Endothelial cell of umbilical vein (primary cell): ENCODE measurements around the gene SLC25A26. TPM values are rescaled to one million over a fixed set of nuclear protein-coding genes. Genes with fewer than 3 reads are reported as not detected.

Experiments used
- BruUV-seq: library from RNA; stranded (reverse); fragments of 400-500 nt; replicated peaks from 2 replicates; lab custom pipeline; 2021; lab: Mats Ljungman, UMichigan
- CTCF ChIA-PET: fragments of 300-600, 350-600 bp; sonication (Branson Sonifier 250); formaldehyde crosslinking; loops from one replicate; lab custom pipeline; 2021; ENCODE audit warnings: antibody characterized with exemption, inconsistent platforms; lab: Charles Lee
- POLR2A ChIA-PET: fragments of 300-600, 350-600 bp; sonication (Branson Sonifier 250); formaldehyde crosslinking; loops from one replicate; lab custom pipeline; 2021; ENCODE audit warnings: antibody characterized with exemption, inconsistent platforms; lab: Charles Lee
- DNase-seq: peaks from one replicate; pipeline ENCODE4 v3.0.0-alpha.2; 2011; ENCODE audit warnings: low read depth, low spot score
- FAIRE-seq: peaks from 2 replicates; lab custom pipeline; 2011; peaks lifted over from hg19 to GRCh38; lab: Jason Lieb, UNC
- H2AFZ ChIP-seq: 2 replicates; pipeline ENCODE4 v1.6.0; 2012; ENCODE audit warnings: low read depth, low read length, control low read depth, inconsistent platforms
- H3K27ac ChIP-seq: 2 replicates; pipeline ENCODE4 v1.5.1; 2011; ENCODE audit warnings: low read depth, mild to moderate bottlenecking, control low read depth, low read length, moderate library complexity; ENCODE audit not compliant: insufficient read depth
- H3K27me3 ChIP-seq, 2 experiments: 2 replicates each; pipeline versions ENCODE4 v1.6.0 to v1.6.1; 2011; ENCODE audit warnings: low read length in 2 of 2, mixed read lengths in 1 of 2; ENCODE audit not compliant: control insufficient read depth in 2 of 2, insufficient read depth in 2 of 2
- H3K36me3 ChIP-seq, 2 experiments: 2 replicates in 1 of 2; 3 replicates in 1 of 2; pipeline ENCODE4 v1.5.1; 2011; ENCODE audit warnings: low read length in 2 of 2, mild to moderate bottlenecking in 1 of 2, moderate library complexity in 1 of 2; ENCODE audit not compliant: control insufficient read depth in 2 of 2, insufficient read depth in 2 of 2; ENCODE audit errors: extremely low read depth in 1 of 2
- H3K4me1 ChIP-seq: 3 replicates; pipeline ENCODE4 v1.5.1; 2011; ENCODE audit warnings: mild to moderate bottlenecking, low read length; ENCODE audit not compliant: control insufficient read depth, insufficient read depth; ENCODE audit errors: extremely low read depth
- H3K4me2 ChIP-seq: 2 replicates; pipeline ENCODE4 v1.6.1; 2011; ENCODE audit warnings: low read length, control low read depth, mixed read lengths; ENCODE audit not compliant: insufficient read depth
- H3K4me3 ChIP-seq, 3 experiments: fragments of 200-600 bp in 1 of 3; sonication (generic), shearing (Covaris generic) in 1 of 3; replicated peaks in 1 of 3; 2 replicates each; pipeline ENCODE4 v1.5.1; 2011 to 2016; ENCODE audit warnings: control low read depth in 3 of 3, low read length in 3 of 3, mild to moderate bottlenecking in 2 of 3, inconsistent platforms in 1 of 3, low read depth in 1 of 3, moderate library complexity in 1 of 3; ENCODE audit not compliant: insufficient read depth in 1 of 3
- H3K79me2 ChIP-seq: 2 replicates; pipeline ENCODE4 v1.6.0; 2012; ENCODE audit warnings: low read length, inconsistent platforms; ENCODE audit not compliant: control insufficient read depth, insufficient read depth
- H3K9ac ChIP-seq: replicated peaks from 2 replicates; pipeline ENCODE3; 2011; ENCODE audit warnings: low read length, control low read depth; ENCODE audit not compliant: insufficient read depth; ENCODE audit errors: extremely low read depth
- H3K9me1 ChIP-seq: replicated peaks from 3 replicates; pipeline ENCODE4 v1.6.0; 2011; ENCODE audit warnings: mild to moderate bottlenecking, low read length; ENCODE audit not compliant: control insufficient read depth, insufficient read depth; ENCODE audit errors: extremely low read depth
- H3K9me3 ChIP-seq: replicated peaks from 2 replicates; pipeline ENCODE4 v1.5.1; 2012; ENCODE audit warnings: low read length, inconsistent platforms; ENCODE audit not compliant: control insufficient read depth, insufficient read depth
- H4K20me1 ChIP-seq: replicated peaks from 2 replicates; pipeline ENCODE3; 2011; ENCODE audit warnings: mild to moderate bottlenecking, low read length; ENCODE audit not compliant: control insufficient read depth, insufficient read depth; ENCODE audit errors: extremely low read depth
- CTCF ChIP-seq, 2 donors: IDR thresholded peaks; 1 replicate in 1 of 2; 2 replicates in 1 of 2; pipeline ENCODE4 v1.5.1; 2011; ENCODE audit warnings: low read length in 2 of 2, mild to moderate bottlenecking in 2 of 2, moderate library complexity in 2 of 2, control low read depth in 1 of 2, inconsistent platforms in 1 of 2, low read depth in 1 of 2; ENCODE audit not compliant: insufficient read depth in 1 of 2; ENCODE audit errors: extremely low read depth in 1 of 2
- EZH2 ChIP-seq: IDR thresholded peaks from 2 replicates; pipeline ENCODE4 v1.6.1; 2012; ENCODE audit warnings: borderline replicate concordance, low read depth, mild to moderate bottlenecking, moderate library complexity, low read length, inconsistent platforms; ENCODE audit not compliant: severe bottlenecking
- MYC ChIP-seq: IDR thresholded peaks from one replicate; pipeline ENCODE4 v1.6.1; 2011; ENCODE audit warnings: mild to moderate bottlenecking, low read depth, low read length
- POLR2A ChIP-seq: IDR thresholded peaks from 2 replicates; pipeline ENCODE4 v1.6.1; 2012; ENCODE audit warnings: low read depth, mild to moderate bottlenecking, control low read depth, low read length
- POLR2AphosphoS5 ChIP-seq: IDR thresholded peaks from 2 replicates; pipeline ENCODE4 v1.6.1; 2012; ENCODE audit warnings: low read depth, mild to moderate bottlenecking, control low read depth, low read length, moderate library complexity; ENCODE audit not compliant: insufficient read depth
- dilution Hi-C: fragments of 300-500 bp; cut with MboI; formaldehyde crosslinking; loops from one replicate; pipeline ENCODE4 v1.15.0; 2019; ENCODE audit warnings: low sequenced_read_pairs; ENCODE audit not compliant: extremely low pct_ligation_motif_present
- intact Hi-C: fragments of 100-400 bp; cut with micrococcal nuclease; formaldehyde crosslinking; loops from one replicate; pipeline ENCODE4 v1.10.0; 2022
- polyA plus RNA-seq, 4 experiments: library from polyadenylated mRNA; depleted of rRNA in 3 of 4; stranded (reverse) in 3 of 4; unstranded in 1 of 4; fragments of >200 nt; gene quantifications; 2 replicates each; pipeline versions ENCODE4 v1.2.1 to v1.2.3, GENCODE V29; 2011 to 2012; ENCODE audit warnings: missing spikeins in 1 of 4
- total RNA-seq: library from RNA; stranded (reverse); gene quantifications from 2 replicates; pipeline ENCODE4 v1.2.3, GENCODE V29; 2021

Gene SLC25A26
- total and polyA plus RNA-seq, 2 donors (not counting 3 experiments of a cell fraction or from before 2014, with no cell fraction given): 11.8 to 23.5 TPM

GRCh38 chr3:66372681-66373350 is 152.0 kb downstream of the SLC25A26 start:
- Histone ChIP-seq H3K9me1 (no peaks in the 10 kb centered on the region), H3K9me3 (no peaks in the 10 kb centered on the region), H3K4me1 (peaks cover 10% of the 10 kb centered on the region), H3K9ac (no peak overlapping the region), H4K20me1 (no peaks in the 10 kb centered on the region), H3K79me2 (no peaks in the 10 kb centered on the region), H3K36me3 (peaks cover 2 to 3% of the 10 kb centered on the region in 2 experiments), H2AFZ (no peak overlapping the region), H3K27ac (no peak overlapping the region), H3K4me2 (no peak overlapping the region), H3K27me3 (no peaks in the 10 kb centered on the region), H3K4me3 (no peak overlapping the region)
- dilution Hi-C loops (no loop called here), intact Hi-C loops (loop anchor here (1.0 kb wide), 1 partner anchor 97 kb away; no protein-coding TSS in a partner anchor)
- DNase-seq (peak; percentile 29), FAIRE-seq (no peak)
- TF ChIP-seq POLR2AphosphoS5: no peak
- TF ChIP-seq CTCF (IDR thresholded peaks at IDR 0.05; ENCODE audit: extremely low read depth in 1 of 2, insufficient read depth in 1 of 2, low read depth in 1 of 2, low read length in 2 of 2): peak in 1 of 2 donors; percentile 18
- TF ChIP-seq POLR2A: no peak
- TF ChIP-seq MYC: no peak
- no peak for TF ChIP-seq EZH2
- ChIA-PET CTCF (interaction anchor here (0.7 to 3.9 kb wide), 4 partner anchors 95 to 431 kb away, joined by 3 to 27 read pairs (median 6); no protein-coding TSS in a partner anchor), POLR2A (no interaction called here)
- no TSS peak for BruUV-seq
